Upper lobe of right lung (tissue), 1 donor: ENCODE results near the gene UNC93A. TPM values are rescaled to one million over a fixed set of nuclear protein-coding genes. Genes with fewer than 3 reads are reported as not detected.
"Not testable (repeated sequence)": the region's sequence is repeated elsewhere in the genome, so short reads cannot be mapped to it uniquely, and the experiment has no call there.

Source experiments
- ATAC-seq: fragments of 200-7000 bp; cut with Tn5 transposase; one replicate; pipeline ENCODE4 v1.9.1; 2020; ENCODE audit warnings: mild to moderate bottlenecking, moderate library complexity
- DNase-seq: peaks from one replicate; pipeline ENCODE4 v3.0.0-alpha.2; 2020
- H3K27ac ChIP-seq: fragments of 200-600 bp; one replicate; pipeline ENCODE4 v1.8.0; 2022
- H3K27me3 ChIP-seq: fragments of 200-600 bp; one replicate; pipeline ENCODE4 v1.8.0; 2022; ENCODE audit warnings: mild to moderate bottlenecking
- H3K36me3 ChIP-seq: fragments of 200-600 bp; one replicate; pipeline ENCODE4 v1.8.0; 2022
- H3K4me1 ChIP-seq: fragments of 200-600 bp; one replicate; pipeline ENCODE4 v1.8.0; 2022
- H3K4me3 ChIP-seq: fragments of 200-600 bp; one replicate; pipeline ENCODE4 v1.8.0; 2022; ENCODE audit warnings: mild to moderate bottlenecking
- H3K9me3 ChIP-seq: fragments of 200-600 bp; one replicate; pipeline ENCODE4 v1.8.0; 2022
- CTCF ChIP-seq: fragments of 200-600 bp; IDR thresholded peaks from one replicate; pipeline ENCODE4 v1.8.0; 2022; ENCODE audit warnings: antibody characterized with exemption
- intact Hi-C: fragments of 100-400 bp; cut with DNase I; formaldehyde crosslinking; loops from one replicate; pipeline ENCODE4 v1.11.0; 2022
- long read RNA-seq: library from polyadenylated mRNA; unstranded; transcript quantifications from one replicate; pipeline ENCODE4 v2.0.0, GENCODE V29; 2021
- total RNA-seq: library from RNA; stranded (reverse); fragmentation: NEBNext Ultra II Directional; extraction: Animal tissue kit (Norgen Biotek cat#: 25700); gene quantifications from one replicate; pipeline ENCODE4 v1.2.1, GENCODE V29; 2021
- donor health status: DM: no; HTN: yes; CAD: no; lungs with severe emphysema.

UNC93A gene
- not detected for total RNA-seq
- long read RNA-seq = 0 reads

- Histone ChIP-seq H3K27me3 (no peaks in the 10 kb centered on the region), H3K4me1 (no peaks in the 10 kb centered on the region), H3K27ac (no peak within 1 kb of the TSS), H3K9me3 (no peaks in the 10 kb centered on the region), H3K36me3 (no peaks in the 10 kb centered on the region), H3K4me3 (no peak within 1 kb of the TSS)
- no peak for TF ChIP-seq CTCF
- no peak for ATAC-seq
- intact Hi-C loops = no loop called here
- no peak for DNase-seq
These were observed at the start of gene UNC93A for GRCh38 chr6:167290786-167291622. UNC93A (plus strand) TSS chr6:167291315; CDS start chr6:167291490, 175 bp downstream.

DNA sequence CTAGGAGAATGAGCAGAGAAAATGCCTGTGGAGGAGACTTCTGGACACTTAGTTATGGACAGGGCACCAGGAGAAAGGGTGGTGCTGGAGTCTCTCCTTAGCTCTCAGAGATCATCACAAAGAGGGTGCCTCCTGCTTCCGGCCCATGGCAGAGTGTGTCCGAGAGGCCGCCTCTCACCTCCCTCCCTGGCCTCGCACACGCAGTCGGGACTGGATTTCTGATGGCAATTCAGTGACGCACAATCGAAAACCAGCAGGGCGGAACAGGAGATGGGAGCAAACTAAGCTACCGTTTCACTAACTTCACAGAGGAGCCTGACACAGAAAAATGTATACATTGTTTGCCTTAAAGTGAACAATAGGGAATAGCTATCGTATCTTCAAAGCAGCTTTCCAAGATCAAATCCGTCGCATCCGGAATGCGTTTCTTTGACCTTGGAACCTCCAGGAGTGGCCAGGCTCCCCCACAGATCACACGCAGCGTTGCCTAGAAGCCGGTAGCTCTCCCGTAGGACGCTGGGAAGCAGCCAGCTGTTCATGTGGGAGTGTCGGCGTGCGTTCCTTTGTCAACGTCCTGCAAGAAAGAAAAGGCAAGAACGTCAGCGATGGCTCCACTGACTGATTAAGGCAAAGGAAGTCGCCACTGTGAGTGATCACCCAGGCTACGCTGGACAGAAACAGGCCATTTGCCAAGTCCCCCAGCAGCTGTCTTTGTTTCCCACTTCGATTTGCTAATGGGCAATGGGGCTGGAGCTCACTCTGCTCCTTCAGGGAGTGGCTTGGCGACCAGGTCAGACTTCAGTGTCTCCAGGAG lies 49.6 kb upstream of the UNC93A start:
- H3K36me3 ChIP-seq, intact Hi-C loops, H3K27me3 ChIP-seq, H3K4me3 ChIP-seq, H3K4me1 ChIP-seq, H3K9me3 ChIP-seq, DNase-seq, H3K27ac ChIP-seq: not testable (repeated sequence)
- ATAC-seq = peak; percentile 52

DNA sequence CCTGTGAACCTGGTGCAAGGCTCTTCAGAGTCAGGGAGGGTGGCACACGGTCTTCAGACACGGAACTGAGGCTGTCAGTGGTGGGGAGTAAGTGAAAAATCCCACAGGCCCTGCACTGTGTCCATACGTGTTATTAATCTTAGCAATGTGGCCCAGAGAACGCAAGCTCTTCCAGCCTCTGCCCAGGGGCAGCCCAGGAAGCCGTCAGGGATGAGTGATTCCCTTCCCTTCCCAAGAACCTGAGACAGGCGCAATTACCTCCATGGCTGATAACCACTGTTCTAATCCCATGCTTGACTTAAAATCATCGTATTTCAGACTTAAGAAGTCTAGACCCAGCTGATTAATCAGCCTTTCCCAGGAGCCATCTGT lies 49.0 kb upstream of the UNC93A start:
- H3K9me3 ChIP-seq, ATAC-seq, intact Hi-C loops, H3K4me1 ChIP-seq, DNase-seq, H3K27me3 ChIP-seq, H3K36me3 ChIP-seq, H3K27ac ChIP-seq, H3K4me3 ChIP-seq: not testable (repeated sequence)

GRCh38 chr6:167242511-167243051 lies 48.5 kb upstream of the UNC93A start:
- intact Hi-C loops, H3K27me3 ChIP-seq, H3K4me1 ChIP-seq, H3K4me3 ChIP-seq, ATAC-seq, H3K9me3 ChIP-seq, DNase-seq, H3K27ac ChIP-seq, H3K36me3 ChIP-seq: not testable (repeated sequence)

DNA sequence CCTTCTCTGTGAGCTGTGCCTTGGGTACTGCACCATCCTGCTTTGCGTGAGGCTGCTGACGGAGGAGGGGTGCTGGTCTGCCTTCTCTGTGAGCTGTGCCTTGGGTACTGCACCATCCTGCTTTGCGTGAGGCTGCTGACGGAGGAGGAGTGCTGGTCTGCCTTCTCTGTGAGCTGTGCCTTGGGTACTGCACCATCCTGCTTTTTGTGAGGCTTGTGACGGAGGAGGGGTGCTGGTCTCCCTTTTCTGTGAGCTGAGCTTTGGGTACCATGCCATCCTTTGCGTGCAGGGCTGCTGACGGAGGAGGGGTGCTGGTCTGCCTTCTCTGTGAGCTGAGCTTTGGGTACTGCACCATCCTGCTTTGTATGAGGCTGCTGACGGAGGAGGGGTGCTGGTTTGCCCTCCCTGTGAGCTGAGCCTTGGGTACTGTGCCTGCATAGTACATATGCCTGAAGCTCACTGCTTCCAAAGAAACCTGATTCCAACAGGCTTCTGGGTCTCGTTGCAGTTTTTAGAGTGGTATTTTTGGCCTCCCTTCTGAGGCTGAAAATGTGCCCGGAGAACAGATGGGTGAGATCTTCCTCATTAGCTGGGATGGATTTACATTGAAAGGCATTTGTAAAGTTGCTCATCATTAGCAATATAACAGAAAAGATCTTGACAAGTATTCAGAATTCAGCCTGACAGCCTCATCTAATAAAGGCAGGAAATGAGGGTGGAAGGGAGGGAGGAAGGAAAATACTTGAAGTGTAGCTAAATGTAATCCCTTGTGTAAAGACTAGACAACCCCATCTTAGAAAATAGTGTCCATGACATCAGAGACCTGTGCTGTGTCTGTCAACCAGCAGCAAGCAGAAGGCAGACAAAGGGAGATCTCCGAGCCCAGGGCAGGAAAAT lies 46.8 kb upstream of the UNC93A start:
- DNase-seq (no peak), ATAC-seq (no peak)
- Histone ChIP-seq H3K36me3 (no peaks in the 10 kb centered on the region), H3K4me3 (no peak overlapping the region), H3K4me1 (no peaks in the 10 kb centered on the region), H3K27ac (no peak overlapping the region), H3K27me3 (no peaks in the 10 kb centered on the region), H3K9me3 (no peaks in the 10 kb centered on the region)
- intact Hi-C loops = no loop called here
- TF ChIP-seq CTCF = no peak

GRCh38 chr6:167244991-167245390 lies 46.1 kb upstream of the UNC93A start:
- DNase-seq (no peak), ATAC-seq (no peak)
- no peak overlapping the region for H3K4me3 ChIP-seq
- no peaks in the 10 kb centered on the region for H3K27me3 ChIP-seq
- no peaks in the 10 kb centered on the region for H3K4me1 ChIP-seq
- TF ChIP-seq CTCF = no peak
- intact Hi-C loops = no loop called here
- H3K9me3 ChIP-seq = no peaks in the 10 kb centered on the region
- no peak overlapping the region for H3K27ac ChIP-seq
- no peaks in the 10 kb centered on the region for H3K36me3 ChIP-seq
